Neuronal stem cell (in vitro differentiated cells): Measurements from ENCODE around the gene THSD4.

Source experiments
- DNase-seq: peaks from one replicate; pipeline ENCODE4 v3.0.0-alpha.2; 2013; ENCODE audit warnings: low spot score
- H2AFZ ChIP-seq: one replicate; pipeline ENCODE4 v1.6.1; 2013; ENCODE audit warnings: mild to moderate bottlenecking, low read length, inconsistent platforms
- H2AK5ac ChIP-seq: 2 replicates; pipeline ENCODE4 v1.6.1; 2013; ENCODE audit warnings: low read depth, mild to moderate bottlenecking, inconsistent platforms, low read length, moderate library complexity, mixed read lengths
- H2BK120ac ChIP-seq: 2 replicates; pipeline ENCODE4 v1.6.1; 2013; ENCODE audit warnings: low read depth, mild to moderate bottlenecking, inconsistent platforms, low read length, moderate library complexity, mixed read lengths
- H2BK12ac ChIP-seq: one replicate; pipeline ENCODE4 v1.6.1; 2013; ENCODE audit warnings: low read length, inconsistent platforms
- H2BK15ac ChIP-seq: 2 replicates; pipeline ENCODE4 v1.6.1; 2013; ENCODE audit warnings: mild to moderate bottlenecking, low read length, inconsistent platforms, mixed read lengths
- H2BK5ac ChIP-seq: one replicate; pipeline ENCODE4 v1.6.1; 2013; ENCODE audit warnings: inconsistent platforms, mild to moderate bottlenecking, low read length, moderate library complexity
- H3K14ac ChIP-seq: one replicate; pipeline ENCODE4 v1.6.1; 2013; ENCODE audit warnings: low read length, inconsistent platforms
- H3K18ac ChIP-seq: 2 replicates; pipeline ENCODE4 v1.6.1; 2013; ENCODE audit warnings: low read length, inconsistent platforms
- H3K23ac ChIP-seq: 2 replicates; pipeline ENCODE4 v1.6.1; 2013; ENCODE audit warnings: low read depth, mild to moderate bottlenecking, mixed read lengths, low read length, inconsistent platforms; ENCODE audit not compliant: poor library complexity
- H3K27ac ChIP-seq: replicated peaks from 3 replicates; pipeline ENCODE4 v1.5.1; 2013; ENCODE audit warnings: low read length, inconsistent platforms
- H3K27me3 ChIP-seq, 3 experiments: 2 replicates each; pipeline ENCODE4 v1.6.1; 2013; ENCODE audit warnings: low read length in 3 of 3, mild to moderate bottlenecking in 2 of 3, inconsistent platforms in 1 of 3, low read depth in 1 of 3, mixed read lengths in 1 of 3, moderate library complexity in 1 of 3; ENCODE audit not compliant: control insufficient read depth in 3 of 3, insufficient read depth in 3 of 3
- H3K36me3 ChIP-seq, 2 donors: replicated peaks in 1 of 2; 2 replicates each; pipeline ENCODE4 v1.6.1; 2013; ENCODE audit warnings: low read length in 2 of 2; ENCODE audit not compliant: control insufficient read depth in 2 of 2, insufficient read depth in 2 of 2
- H3K4ac ChIP-seq: 2 replicates; pipeline ENCODE4 v1.6.1; 2013; ENCODE audit warnings: inconsistent platforms, mild to moderate bottlenecking, low read length, moderate library complexity
- H3K4me1 ChIP-seq, 2 donors: 1 replicate in 1 of 2; 2 replicates in 1 of 2; pipeline ENCODE4 v1.6.1; 2013; ENCODE audit warnings: low read length in 2 of 2, low read depth in 1 of 2; ENCODE audit not compliant: control insufficient read depth in 2 of 2, insufficient read depth in 1 of 2
- H3K4me2 ChIP-seq: one replicate; pipeline ENCODE4 v1.6.1; 2013; ENCODE audit warnings: mild to moderate bottlenecking, low read length, inconsistent platforms; ENCODE audit not compliant: insufficient read depth, poor library complexity, severe bottlenecking
- H3K4me3 ChIP-seq, 2 donors: 2 replicates each; pipeline ENCODE4 v1.5.1; 2013; ENCODE audit warnings: low read length in 2 of 2, mild to moderate bottlenecking in 2 of 2, inconsistent platforms in 1 of 2, moderate library complexity in 1 of 2
- H3K79me1 ChIP-seq: one replicate; pipeline ENCODE4 v1.6.1; 2013; ENCODE audit warnings: low read depth, mild to moderate bottlenecking, inconsistent platforms, low read length, moderate library complexity
- H3K9ac ChIP-seq: one replicate; pipeline ENCODE4 v1.6.1; 2013; ENCODE audit warnings: mild to moderate bottlenecking, low read depth, low read length, inconsistent platforms; ENCODE audit not compliant: poor library complexity
- H3K9me3 ChIP-seq, 2 donors: replicated peaks in 1 of 2; 2 replicates each; pipeline versions ENCODE3 to v1.6.1; 2013; ENCODE audit warnings: low read length in 2 of 2, mild to moderate bottlenecking in 2 of 2, inconsistent platforms in 1 of 2, low read depth in 1 of 2, mixed read lengths in 1 of 2, moderate library complexity in 1 of 2; ENCODE audit not compliant: control insufficient read depth in 2 of 2, insufficient read depth in 1 of 2
- H4K8ac ChIP-seq: one replicate; pipeline ENCODE4 v1.6.1; 2013; ENCODE audit warnings: low read depth, mild to moderate bottlenecking, inconsistent platforms, low read length, moderate library complexity
- H4K91ac ChIP-seq: one replicate; pipeline ENCODE4 v1.6.1; 2013; ENCODE audit warnings: low read length, low read depth, mild to moderate bottlenecking, inconsistent platforms; ENCODE audit not compliant: poor library complexity
- WGBS, 2 donors: extraction: QIAGEN DNeasy Blood & Tissue Kit; methylation state at CpG; one replicate each; pipeline ENCODE4 v1.1.7; 2013; ENCODE audit warnings: missing lambda C conversion rate in 2 of 2, mixed read lengths in 1 of 2; ENCODE audit not compliant: insufficient read length in 2 of 2, insufficient replicate concordance in 1 of 2; ENCODE audit errors: extremely low coverage in 2 of 2; 5-methylcytosine and 5-hydroxymethylcytosine counted together

The THSD4 gene

GRCh38 chr15:71678605-71679004 lies 563.3 kb downstream of the THSD4 start:
- Histone ChIP-seq H3K4me3 (no peak overlapping the region), H2AFZ (no peak overlapping the region), H4K91ac (no peak overlapping the region), H3K9ac (no peak overlapping the region), H3K4me1 (peaks cover 0 to 2% of the 10 kb centered on the region in 2 donors), H3K27ac (no peak overlapping the region), H2BK12ac (no peak overlapping the region), H3K9me3 (no peaks in the 10 kb centered on the region), H2BK15ac (no peak overlapping the region), H3K27me3 (no peaks in the 10 kb centered on the region), H3K4ac (no peak overlapping the region), H2BK120ac (no peak overlapping the region), H3K4me2 (no peak overlapping the region), H2AK5ac (no peak overlapping the region), H2BK5ac (no peak overlapping the region), H3K36me3 (no peaks in the 10 kb centered on the region), H3K79me1 (no peaks in the 10 kb centered on the region), H3K23ac (no peak overlapping the region), H3K14ac (no peak overlapping the region), H3K18ac (no peak overlapping the region), H4K8ac (no peak overlapping the region)
- WGBS, 2 donors = no CpG with 5 or more reads among the region's 2 CpGs
- no peak for DNase-seq

GRCh38 chr15:71679223-71679792 lies 564.0 kb downstream of the THSD4 start:
- Histone ChIP-seq H3K9me3 (no peaks in the 10 kb centered on the region), H2BK15ac (no peak overlapping the region), H3K4me3 (no peak overlapping the region), H3K36me3 (no peaks in the 10 kb centered on the region), H3K14ac (no peak overlapping the region), H2BK12ac (no peak overlapping the region), H4K8ac (no peak overlapping the region), H2AK5ac (no peak overlapping the region), H3K27me3 (no peaks in the 10 kb centered on the region), H3K18ac (no peak overlapping the region), H3K4me2 (no peak overlapping the region), H2BK5ac (no peak overlapping the region), H4K91ac (no peak overlapping the region), H3K9ac (no peak overlapping the region), H2BK120ac (no peak overlapping the region), H2AFZ (no peak overlapping the region), H3K23ac (no peak overlapping the region), H3K79me1 (no peaks in the 10 kb centered on the region), H3K4me1 (peaks cover 0 to 2% of the 10 kb centered on the region in 2 donors), H3K27ac (no peak overlapping the region), H3K4ac (no peak overlapping the region)
- DNase-seq = no peak
- WGBS, 2 donors = no CpG with 5 or more reads among the region's 3 CpGs

GRCh38 chr15:71679793-71680353 lies 564.6 kb downstream of the THSD4 start:
- Histone ChIP-seq H2AFZ (no peak overlapping the region), H3K27me3 (no peaks in the 10 kb centered on the region), H3K23ac (no peak overlapping the region), H4K91ac (no peak overlapping the region), H3K18ac (no peak overlapping the region), H2AK5ac (no peak overlapping the region), H3K36me3 (no peaks in the 10 kb centered on the region), H3K9ac (no peak overlapping the region), H3K4me2 (no peak overlapping the region), H3K14ac (no peak overlapping the region), H2BK120ac (no peak overlapping the region), H3K4me3 (no peak overlapping the region), H2BK15ac (no peak overlapping the region), H3K9me3 (no peaks in the 10 kb centered on the region), H3K4ac (no peak overlapping the region), H3K4me1 (peaks cover 0 to 2% of the 10 kb centered on the region in 2 donors), H2BK5ac (no peak overlapping the region), H3K79me1 (no peaks in the 10 kb centered on the region), H3K27ac (no peak overlapping the region), H2BK12ac (no peak overlapping the region), H4K8ac (no peak overlapping the region)
- DNase-seq = no peak
- WGBS, 2 donors = no CpG with 5 or more reads among the region's 5 CpGs

GRCh38 chr15:71682001-71682400 lies 566.7 kb downstream of the THSD4 start:
- H2BK15ac ChIP-seq = no peak overlapping the region
- H3K4ac ChIP-seq = no peak overlapping the region
- H3K4me1 ChIP-seq = peaks cover 0 to under 1% of the 10 kb centered on the region in 2 donors
- H3K27me3 ChIP-seq = peaks cover 0 to 2% (median 0%) of the 10 kb centered on the region in 3 experiments
- H2BK120ac ChIP-seq = no peak overlapping the region
- no peak overlapping the region for H3K4me2 ChIP-seq
- no peak overlapping the region for H3K14ac ChIP-seq
- no peak overlapping the region for H3K9ac ChIP-seq
- H2AFZ ChIP-seq = no peak overlapping the region
- no peaks in the 10 kb centered on the region for H3K79me1 ChIP-seq
- H3K18ac ChIP-seq = no peak overlapping the region
- no peak overlapping the region for H2BK12ac ChIP-seq
- H3K27ac ChIP-seq = no peak overlapping the region
- no peak overlapping the region for H2BK5ac ChIP-seq
- H3K36me3 ChIP-seq = no peaks in the 10 kb centered on the region
- H4K8ac ChIP-seq = no peak overlapping the region
- no peak overlapping the region for H4K91ac ChIP-seq
- no CpG with 5 or more reads among the region's 3 CpGs for WGBS, 2 donors
- DNase-seq = no peak
- no peak overlapping the region for H2AK5ac ChIP-seq
- H3K23ac ChIP-seq = no peak overlapping the region
- H3K4me3 ChIP-seq = no peak overlapping the region
- H3K9me3 ChIP-seq = no peaks in the 10 kb centered on the region
